Endothelial cell of hepatic sinusoid (primary cell): ENCODE data around the gene CLDN2.
"Not testable (repeated sequence)": the region's sequence is repeated elsewhere in the genome, so short reads cannot be mapped to it uniquely, and the experiment has no call there.

Source experiments
- in situ Hi-C: cut with HindIII; loops from 2 replicates; pipeline ENCODE4 v1.10.0; 2017; ENCODE audit warnings: low sequenced_read_pairs

The CLDN2 gene

GRCh38 chrX:106955004-106955772 is 35.0 kb downstream of the CLDN2 start:
- in situ Hi-C loops: no loop called here

GRCh38 chrX:106957856-106958255 is 37.7 kb downstream of the CLDN2 start:
- in situ Hi-C loops: no loop called here

GRCh38 chrX:106959901-106960300 is 39.7 kb downstream of the CLDN2 start:
- in situ Hi-C loops: no loop called here

- in situ Hi-C loops: no loop called here
These were observed 42.9 kb downstream of the CLDN2 start for GRCh38 chrX:106963111-106963510.

- in situ Hi-C loops: no loop called here
These were observed 44.1 kb downstream of the CLDN2 start for GRCh38 chrX:106964290-106964689.

- in situ Hi-C loops: not testable (repeated sequence)
These were observed 46.3 kb downstream of the CLDN2 start for GRCh38 chrX:106966547-106966946.

- in situ Hi-C loops: no loop called here
These were observed 52.7 kb downstream of the CLDN2 start for GRCh38 chrX:106972896-106973295.

- in situ Hi-C loops: no loop called here
These were observed 53.4 kb downstream of the CLDN2 start for GRCh38 chrX:106973433-106974149.

GRCh38 chrX:106976416-106976815 is 56.2 kb downstream of the CLDN2 start:
- in situ Hi-C loops: no loop called here
